Cardiac septum (tissue), 1 donor: ENCODE data around the gene GNB1L. TPM values are rescaled to one million over a fixed set of nuclear protein-coding genes. Genes with fewer than 3 reads are reported as not detected.

Source experiments
- DNase-seq: peaks from one replicate; pipeline ENCODE4 v3.0.0-alpha.2; 2020; ENCODE audit warnings: low spot score
- intact Hi-C: fragments of 100-400 bp; cut with DNase I; formaldehyde crosslinking; loops from one replicate; pipeline ENCODE4 v1.14.0; 2022
- total RNA-seq: library from RNA; stranded (reverse); fragmentation: NEBNext Ultra II Directional; extraction: Animal tissue kit (Norgen Biotek cat#: 25700); gene quantifications from one replicate; pipeline ENCODE4 v1.2.1, GENCODE V29; 2021
- donor health status: DM: no; HTN: no; CAD: no.

Gene GNB1L
- total RNA-seq, 1 donor from 2014 or later = 2.0 TPM

DNA sequence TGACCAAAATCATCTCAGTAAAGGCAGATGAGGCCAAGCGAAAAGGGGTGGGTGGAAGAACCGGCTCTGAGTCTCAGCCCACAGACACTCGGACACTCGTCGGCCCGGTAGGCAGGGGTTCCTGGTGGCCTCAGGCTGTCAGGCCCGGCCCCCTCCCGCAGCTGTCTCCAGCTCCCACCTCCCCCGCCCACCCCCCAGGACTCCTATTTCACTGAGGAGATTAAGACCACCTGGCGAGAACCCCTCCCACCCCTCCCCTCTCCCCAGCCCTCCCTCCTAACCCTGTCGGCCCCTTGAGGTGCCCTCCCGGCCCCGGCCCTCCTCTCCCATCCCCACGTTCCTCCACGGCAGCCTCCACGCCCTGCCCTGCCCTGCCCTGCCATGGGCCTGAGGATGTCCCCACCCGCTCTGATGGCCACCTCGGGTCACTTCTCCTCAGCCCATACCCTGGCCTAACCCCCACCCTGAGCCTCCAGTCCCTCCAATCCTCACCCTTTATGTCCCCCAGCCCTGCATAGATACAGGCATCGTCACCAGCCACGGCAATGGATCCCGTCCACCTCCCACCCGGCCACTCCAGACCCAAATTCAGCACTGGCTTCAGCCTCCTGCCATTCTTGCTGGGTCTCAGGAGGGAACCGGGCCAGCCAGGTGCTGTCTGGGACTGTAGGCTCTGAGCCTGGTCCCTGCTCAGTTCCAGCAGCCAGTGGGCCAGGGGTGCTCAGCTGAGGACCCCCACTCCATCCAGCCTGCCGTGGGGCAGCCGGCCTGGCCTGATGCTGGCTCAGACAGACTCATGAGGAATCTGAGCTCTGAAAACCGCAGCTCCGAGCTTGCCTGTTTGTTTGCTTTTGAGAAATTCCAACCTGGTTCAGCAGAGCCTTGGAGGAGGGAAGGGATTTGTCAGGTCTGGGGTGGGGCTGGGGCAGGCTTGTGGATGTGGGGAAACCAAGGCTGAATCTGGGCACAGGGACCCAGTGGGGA is 103.9 kb downstream of the GNB1L start:
- DNase-seq = no peak
- intact Hi-C loops = no loop called here

DNA sequence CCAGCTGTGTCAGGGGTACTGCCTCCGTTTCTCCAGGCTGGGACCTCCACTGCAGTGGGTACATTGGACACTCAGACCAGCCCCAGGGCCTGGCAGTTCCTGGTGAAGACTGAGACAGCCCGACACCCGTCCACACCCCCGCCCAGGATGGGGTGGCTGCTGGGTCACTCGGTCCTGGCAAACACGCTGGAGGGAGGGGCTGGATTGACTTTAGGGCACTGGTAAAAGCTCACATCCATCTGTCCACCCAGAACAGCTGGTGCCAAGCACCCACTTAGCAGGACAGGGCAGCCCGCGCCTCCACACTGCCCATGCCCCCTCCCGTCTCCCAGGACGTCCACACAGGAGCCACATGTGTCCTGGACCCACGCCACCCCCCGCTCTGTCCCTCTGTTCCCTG is 104.8 kb downstream of the GNB1L start:
- no peak for DNase-seq
- intact Hi-C loops = loop anchor here (5.0 kb wide), 1 partner anchor 62 kb away; no protein-coding TSS in a partner anchor

DNA sequence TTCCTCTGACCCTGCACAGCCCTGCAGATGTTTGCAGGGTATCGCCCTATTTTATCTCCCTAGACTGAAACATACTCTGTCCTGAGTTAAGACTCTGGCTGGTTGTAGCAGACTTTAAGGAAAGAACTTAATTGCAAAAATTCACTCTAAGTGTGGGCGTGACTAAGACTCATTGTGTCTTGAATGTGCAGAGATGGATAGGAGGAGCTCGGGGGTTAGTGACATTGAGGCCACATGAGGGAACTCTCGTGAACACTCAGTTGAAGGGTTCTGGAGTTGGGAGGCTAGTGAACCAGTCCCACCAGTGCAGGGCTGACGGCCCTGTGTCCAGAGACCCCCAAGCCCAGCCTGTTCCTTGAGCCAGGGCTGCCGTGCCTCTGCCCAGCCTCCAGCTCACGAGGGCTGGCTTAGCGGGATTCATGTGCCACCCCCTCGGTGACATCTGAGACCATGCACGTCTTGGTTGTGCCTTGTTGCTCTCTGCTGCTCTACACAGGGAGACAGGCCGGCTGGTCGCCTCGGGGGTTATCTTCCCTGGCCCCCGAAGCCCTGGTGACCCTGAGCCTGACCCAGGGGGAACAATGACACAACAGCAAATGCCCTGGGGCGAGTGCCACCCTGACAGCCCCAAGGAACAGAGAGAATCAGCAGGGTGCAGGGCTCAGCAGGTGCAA is 105.5 kb downstream of the GNB1L start:
- DNase-seq = no peak
- intact Hi-C loops = loop anchor here (5.0 kb wide), 1 partner anchor 63 kb away; no protein-coding TSS in a partner anchor

DNA sequence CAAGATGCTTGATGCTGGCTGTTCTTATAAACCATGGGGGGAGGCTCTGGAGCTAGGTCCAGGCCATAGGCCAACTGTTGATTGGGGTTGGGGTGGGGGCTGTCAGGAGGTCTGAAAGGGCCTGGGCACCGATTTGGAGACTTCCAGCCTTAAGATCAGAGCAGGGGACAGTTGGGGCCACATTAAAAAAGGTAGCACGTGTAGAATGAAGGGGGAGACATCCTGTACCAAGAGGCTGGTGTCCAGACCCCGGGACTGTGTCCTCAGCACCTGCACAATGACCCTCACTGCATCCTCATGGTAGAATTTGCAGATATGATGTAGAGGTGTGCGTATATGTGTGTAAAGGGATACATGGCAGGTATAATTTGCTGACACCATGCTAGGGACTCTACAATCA is 106.5 kb downstream of the GNB1L start:
- no peak for DNase-seq
- intact Hi-C loops = loop anchor here (5.0 kb wide), 1 partner anchor 64 kb away; no protein-coding TSS in a partner anchor

DNA sequence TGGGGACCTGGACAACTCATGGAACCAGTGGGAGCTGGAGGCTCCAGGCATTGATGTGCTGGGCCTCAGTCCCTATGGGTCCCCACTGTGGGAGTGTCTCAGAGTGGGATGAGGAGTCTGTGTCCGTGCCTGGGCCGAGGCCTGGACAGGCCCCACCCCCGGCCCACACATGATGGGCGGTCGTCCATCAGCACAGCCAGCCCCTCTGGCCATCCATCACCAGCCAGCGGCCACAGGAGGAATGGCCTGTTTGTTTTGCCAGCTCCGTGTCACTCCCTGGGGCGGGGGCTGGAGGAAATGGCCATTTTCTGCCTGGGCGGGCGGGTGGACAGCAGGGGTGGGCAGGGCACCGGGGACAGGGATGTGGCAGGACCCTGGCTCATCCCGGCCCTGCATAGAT is 107.1 kb downstream of the GNB1L start:
- no peak for DNase-seq
- intact Hi-C loops = loop anchor here (5.0 kb wide), 1 partner anchor 65 kb away; no protein-coding TSS in a partner anchor

DNA sequence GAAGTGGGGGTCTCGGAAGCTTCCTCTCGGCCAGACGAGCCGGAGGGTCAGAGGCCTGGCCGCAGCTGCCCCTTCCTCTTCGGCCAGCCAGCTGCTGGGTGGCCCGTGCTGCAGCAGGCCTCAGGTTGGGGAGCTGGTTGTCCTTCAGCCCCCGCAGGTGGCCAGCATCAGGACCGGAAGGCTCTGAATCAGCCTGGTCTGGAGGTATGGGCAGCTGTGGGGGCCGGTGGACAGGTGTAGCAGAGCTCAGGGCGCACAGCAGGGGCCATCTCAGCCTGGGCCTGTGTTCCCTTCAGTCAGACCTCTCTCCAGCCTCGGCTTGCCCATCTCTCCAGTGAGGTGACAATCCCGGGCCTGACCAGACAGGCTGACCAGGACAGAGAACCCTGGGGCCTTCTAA is 107.9 kb downstream of the GNB1L start:
- DNase-seq = no peak
- intact Hi-C loops = loop anchor here (5.0 kb wide), 1 partner anchor 66 kb away; no protein-coding TSS in a partner anchor

DNA sequence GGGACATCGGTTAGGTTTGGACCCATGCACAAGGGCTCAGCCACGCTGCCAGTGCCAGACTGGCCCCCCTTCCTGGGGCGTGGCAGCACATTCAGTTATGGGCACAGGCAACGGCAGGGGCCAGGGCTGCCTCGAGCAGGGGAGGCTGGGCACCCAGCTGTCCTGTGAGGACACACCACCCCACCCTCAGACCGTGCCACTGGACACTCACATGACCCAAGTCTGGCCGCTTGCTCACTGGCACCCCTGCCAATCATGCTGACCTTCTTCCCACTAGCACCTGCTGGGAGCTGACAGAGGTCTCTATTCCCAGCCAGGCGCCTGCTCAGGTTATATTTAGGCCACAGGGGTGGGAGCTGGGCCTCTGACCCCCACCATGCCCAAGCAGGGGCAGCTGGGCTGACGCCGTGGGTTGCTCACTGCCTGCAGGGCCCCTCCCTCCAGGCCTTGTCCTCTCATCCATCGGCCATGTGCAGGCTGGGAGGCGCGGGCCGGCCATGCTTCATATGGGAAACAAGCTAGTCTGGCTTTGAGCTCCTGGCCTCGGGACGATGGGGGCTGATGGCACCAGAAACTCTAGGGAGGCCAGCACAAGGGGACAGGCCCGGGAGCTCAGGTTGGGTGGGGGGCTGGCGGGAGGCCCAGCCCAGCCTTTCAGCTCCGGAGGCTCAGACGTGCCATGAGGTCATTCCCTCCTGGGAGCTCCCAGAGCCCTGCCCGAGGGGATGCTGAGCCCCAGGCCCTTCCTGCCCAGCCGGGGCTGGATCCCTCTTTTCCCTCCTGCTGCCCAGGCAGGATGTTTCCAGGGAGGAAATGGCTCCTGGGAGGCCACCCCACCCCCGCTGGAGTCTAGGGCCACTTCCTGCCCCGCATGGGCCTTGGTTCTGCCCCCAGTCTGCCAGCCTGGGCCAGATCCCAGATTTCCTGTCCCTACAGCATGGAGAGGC is 109.2 kb downstream of the GNB1L start:
- DNase-seq = peak; percentile 80
- intact Hi-C loops = loop anchor here (5.0 kb wide), 1 partner anchor 67 kb away; no protein-coding TSS in a partner anchor

DNA sequence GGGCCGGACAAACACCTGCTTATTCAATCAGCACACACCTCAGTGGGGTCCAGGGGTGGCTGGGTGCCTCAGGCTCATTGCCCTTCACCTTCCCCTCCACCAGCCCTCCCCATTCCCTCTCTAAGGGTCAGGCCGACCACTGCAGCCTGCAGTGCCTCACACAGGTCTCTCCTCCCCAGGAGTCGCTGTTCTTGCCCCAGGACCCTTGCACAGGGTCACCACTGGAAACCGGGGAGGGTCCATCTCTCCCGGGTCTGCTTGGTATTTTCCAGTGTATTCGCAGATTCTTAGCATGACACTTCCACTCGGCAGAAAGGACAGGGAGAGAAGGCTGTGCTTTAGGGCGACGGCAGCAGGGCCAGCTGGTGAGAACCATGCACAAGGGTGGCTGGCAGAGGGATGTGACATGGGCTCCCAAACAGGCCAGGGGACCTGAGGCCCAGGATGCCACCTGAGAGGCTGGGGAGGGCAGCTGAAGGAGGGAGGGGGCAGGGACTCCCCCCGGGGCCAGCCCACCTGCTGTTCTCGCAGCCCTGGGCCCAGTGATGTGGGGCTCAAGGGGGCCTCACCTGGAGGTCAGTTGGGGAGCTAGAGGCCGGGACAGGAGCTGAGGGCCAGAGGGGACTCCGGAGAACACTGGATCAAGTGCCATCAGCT is 110.2 kb downstream of the GNB1L start:
- intact Hi-C loops = loop anchor here (5.0 kb wide), 1 partner anchor 68 kb away; no protein-coding TSS in a partner anchor
- no peak for DNase-seq

DNA sequence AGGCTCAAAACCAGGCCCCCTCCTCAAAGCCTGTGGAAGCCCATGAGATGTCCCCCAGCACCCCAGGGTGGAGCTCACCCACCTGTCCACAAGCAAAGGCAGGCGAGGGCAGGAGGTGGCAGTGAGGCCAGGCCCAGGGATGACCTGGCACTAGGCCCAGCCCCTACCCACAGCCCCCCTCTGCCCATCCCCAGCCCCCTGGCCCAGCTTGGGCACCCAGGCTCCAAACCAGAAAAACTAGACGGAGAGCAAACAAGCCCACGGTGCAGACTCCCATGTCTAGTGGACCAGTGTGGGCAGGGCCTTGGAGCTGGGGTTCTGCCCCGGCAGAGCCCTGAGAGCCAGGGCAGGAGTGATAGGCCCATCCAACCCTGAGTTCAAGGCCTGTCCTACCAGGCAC is 111.0 kb downstream of the GNB1L start:
- intact Hi-C loops = no loop called here
- no peak for DNase-seq

DNA sequence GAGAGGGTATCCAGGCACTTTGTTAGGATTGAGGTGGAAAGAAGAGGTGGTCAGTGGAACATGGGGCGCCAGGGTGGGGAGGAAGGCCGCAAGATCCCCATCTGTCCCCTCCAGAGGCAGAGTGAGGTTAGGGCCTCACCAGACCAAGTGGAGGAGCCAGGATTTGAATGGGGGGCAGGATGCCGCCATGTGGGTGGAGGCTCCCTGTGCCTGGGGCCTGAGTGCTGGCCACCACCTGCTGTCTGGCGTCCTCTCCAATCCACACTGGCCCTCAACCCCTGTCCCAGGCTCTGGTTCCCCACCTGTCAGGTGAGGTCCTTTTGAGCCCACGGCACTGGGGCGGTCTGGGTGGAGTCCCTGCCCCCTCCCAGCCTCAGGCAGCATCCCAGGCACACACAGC is 111.6 kb downstream of the GNB1L start:
- intact Hi-C loops = no loop called here
- no peak for DNase-seq

DNA sequence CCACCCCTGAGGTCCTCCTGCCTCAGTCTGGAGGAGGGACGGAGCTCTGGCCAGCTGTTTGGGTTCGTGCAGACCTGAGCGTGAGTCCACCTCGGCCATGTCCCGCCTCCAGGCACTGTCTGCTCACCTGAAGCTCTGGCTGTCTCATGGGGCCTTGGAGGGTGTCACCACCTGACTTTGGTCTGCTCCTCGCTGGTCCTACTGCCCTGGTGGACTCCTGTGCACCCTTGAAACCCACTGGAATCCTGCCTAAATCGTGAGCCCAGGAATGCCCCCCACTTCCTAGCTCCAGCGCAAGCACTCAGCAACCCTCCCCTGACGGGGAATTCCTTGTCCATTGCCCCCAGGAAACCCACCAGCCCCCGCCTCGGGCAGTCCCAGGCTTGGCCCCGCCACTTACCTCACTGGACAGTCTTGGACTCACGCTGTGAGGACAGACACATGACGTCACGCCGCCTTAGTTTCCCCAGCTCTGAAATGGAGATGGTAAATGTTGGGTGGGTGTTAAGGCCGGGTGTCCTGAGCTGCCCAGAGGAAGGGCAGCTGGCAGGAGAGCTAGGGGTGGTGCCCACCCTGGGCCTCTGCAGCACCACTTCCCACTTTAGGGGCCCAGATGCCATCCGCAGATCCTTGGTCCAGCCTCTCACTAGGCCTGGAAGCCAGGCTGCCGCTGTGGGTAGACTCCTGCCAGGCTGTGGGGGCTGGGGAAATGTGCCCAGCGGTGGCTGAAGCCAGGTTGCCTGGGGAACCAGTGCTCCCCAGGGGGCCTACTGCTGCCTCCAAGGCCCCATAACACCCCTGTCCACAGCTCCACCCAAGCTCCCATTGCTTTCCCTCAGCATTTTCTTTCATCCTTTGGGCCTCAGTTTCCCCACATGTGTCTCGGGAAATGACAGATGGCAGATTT is 112.3 kb downstream of the GNB1L start:
- intact Hi-C loops = no loop called here
- no peak for DNase-seq

DNA sequence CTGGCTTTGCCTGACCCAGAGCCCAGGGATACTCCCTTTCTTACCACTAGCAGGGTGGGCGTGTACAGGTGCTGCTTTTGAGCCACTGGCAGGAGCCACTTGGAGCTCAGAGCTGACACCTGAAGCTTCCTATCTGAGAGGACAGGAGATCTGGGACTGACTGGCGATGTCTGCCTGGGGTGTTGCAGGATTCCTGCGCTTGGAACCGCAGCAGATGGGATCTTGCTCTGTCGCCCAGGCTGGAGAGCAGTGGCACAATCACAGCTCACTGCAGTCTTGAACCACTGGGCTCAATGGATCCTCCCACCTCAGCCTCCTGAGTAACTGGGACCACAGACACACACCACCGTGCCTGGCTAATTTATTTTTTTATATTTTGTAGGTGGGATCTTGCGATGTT is 113.6 kb downstream of the GNB1L start:
- intact Hi-C loops = no loop called here
- DNase-seq = no peak

DNA sequence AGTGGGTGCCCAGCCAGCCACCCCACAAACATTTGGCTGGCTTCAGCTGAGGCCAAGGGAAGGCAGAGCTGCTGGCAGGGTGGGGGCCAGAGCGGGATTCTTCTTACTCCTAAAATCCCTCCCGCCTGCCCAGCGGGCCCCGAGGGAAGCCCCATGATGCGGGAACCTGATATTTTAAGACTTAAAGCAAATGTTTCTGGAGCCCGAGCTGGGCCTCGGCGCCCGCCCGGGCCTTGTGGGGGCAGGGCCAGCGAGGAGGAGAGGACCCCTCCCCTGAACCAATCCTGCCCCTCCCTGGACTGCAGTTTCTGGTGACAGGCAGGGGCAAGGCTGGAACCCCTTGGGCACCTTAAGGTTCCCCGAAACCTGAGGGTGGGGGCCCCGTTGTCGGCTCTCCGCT is 114.1 kb downstream of the GNB1L start:
- intact Hi-C loops = no loop called here

DNA sequence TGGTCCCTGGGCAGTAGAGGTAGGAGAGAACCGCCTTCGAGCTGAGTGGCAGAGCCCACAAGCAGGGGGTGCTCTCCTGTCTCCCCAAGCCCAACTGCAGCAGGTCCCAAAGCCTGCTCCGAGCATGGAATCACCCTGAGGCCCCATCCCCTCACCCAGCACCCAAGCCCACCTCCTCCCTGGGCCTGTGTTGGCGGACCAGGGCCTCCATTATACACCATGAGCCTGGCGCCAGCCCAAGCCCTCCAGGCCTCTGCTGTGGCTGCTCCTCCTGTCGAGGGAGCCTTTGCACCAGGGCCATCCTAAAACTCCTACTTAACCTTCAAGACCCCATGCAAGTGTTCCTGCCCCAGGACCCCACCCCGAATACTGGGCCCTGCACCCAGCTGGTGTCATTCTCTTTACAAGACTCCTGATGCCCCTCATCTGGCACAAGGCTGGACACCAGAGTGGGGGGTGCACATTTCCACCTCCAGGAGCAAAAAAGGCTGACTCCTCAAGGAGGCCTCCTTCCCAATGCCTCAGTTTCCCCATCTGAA is 114.7 kb downstream of the GNB1L start:
- intact Hi-C loops = no loop called here

More for the DNA sequence above, 114.1 kb downstream of the GNB1L start:
- DNase-seq = no peak

DNA sequence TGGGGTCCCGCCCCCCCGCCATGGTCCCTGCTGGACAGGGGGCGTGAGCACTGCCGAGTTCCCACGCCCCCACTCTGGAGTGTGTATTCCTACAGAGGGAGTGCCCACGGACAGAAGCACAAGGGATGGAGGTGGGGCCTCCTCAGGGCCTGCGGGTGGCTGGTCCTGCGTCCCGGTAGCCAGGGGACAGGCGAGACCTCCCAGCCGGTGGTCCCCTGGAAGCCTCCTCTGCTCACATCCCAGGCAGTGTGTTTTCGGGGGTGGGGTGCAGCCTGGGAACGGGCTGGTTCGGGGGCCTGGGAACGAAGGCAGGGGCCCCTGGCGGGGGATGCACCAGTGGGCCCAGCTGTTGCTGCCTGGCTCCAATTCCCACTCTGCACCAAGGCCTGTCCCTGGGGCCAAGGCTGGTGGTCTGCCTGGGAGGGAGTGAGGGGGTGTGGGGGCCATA is 115.2 kb downstream of the GNB1L start:
- intact Hi-C loops = no loop called here
- no peak for DNase-seq

More for the DNA sequence above, 114.7 kb downstream of the GNB1L start:
- DNase-seq = no peak

DNA sequence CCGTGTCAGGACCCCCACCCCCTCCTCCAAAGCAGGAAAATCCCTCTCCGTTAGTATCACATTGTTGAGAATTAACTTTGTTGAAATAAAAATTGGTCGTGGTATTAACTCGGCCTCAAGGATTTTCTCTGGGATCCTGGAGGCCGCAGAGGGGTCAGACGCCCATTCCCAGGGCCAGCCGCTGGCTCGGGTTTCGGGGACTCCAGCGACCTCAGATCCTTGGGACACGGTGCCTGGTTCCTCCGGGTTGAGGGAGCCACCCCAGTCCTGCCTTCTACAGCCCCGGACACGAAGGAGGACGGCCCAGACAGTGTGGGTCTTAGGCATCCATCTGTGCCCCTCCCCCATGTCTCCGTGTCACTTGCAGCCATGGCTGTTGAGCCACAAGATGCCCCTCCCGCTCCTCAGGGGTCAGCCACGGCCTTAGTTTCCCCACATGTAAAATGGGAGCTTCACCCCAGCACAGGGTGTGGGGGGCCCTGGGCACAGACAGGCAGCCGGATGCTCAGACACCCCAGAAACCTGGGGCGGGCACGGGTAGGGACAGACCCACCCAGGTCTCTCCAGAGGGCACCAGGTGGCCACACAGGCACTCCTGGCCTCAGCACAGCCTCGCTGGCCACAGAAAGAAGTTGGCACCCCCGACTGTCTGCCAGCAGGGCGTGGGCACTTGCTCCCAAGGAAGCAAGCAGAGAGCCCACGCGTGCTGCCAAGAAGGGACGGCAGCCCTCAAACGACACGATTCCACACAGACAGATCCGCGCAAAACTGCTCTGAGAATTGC is 115.8 kb downstream of the GNB1L start:
- intact Hi-C loops = no loop called here
- no peak for DNase-seq
